Measurements from ENCODE around the gene TP53BP1.

TP53BP1 gene

DNA sequence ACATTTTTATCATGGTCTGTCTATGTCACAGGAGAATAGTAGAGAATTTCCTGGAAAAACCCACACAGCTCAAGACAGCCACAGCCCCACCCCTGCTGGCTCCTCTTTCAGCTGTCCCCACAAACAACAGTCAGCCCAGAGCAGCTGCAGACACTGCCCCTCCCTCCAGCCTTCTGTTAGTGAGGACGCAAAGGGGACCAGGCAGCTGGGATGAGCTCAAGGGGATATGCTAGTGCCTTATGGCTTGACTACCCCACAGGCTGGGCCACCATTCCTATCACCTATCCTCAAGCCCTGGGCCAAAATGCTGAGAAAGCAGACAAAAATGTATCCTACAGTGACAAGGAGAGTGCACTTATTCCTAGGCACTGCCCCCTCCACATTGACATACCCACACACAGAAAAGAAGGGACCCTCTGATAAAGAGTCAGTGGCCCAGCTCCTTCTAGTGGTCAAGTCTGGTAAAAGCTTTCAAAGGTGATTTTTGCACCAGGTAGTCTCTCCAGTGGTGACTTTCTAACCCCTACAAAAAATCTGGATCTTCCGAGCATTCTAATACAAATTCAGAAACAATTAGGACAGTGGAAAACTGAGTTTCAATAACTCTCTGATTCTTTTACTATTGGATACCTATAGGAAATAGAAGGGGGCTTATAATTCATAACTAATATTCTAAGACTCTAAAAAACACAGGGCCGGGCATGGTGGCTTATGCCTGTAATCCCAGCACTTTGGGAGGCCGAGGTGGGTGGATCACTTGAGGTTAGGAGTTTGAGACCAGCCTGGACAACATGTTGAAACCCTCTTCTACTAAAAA lies 21.5 kb upstream of the TP53BP1 start:
- H3K36me3 ChIP-seq (ENCODE audit: control insufficient read depth, low read length), result no peaks in the 10 kb centered on the region
- TF ChIP-seq, protein P1, sequence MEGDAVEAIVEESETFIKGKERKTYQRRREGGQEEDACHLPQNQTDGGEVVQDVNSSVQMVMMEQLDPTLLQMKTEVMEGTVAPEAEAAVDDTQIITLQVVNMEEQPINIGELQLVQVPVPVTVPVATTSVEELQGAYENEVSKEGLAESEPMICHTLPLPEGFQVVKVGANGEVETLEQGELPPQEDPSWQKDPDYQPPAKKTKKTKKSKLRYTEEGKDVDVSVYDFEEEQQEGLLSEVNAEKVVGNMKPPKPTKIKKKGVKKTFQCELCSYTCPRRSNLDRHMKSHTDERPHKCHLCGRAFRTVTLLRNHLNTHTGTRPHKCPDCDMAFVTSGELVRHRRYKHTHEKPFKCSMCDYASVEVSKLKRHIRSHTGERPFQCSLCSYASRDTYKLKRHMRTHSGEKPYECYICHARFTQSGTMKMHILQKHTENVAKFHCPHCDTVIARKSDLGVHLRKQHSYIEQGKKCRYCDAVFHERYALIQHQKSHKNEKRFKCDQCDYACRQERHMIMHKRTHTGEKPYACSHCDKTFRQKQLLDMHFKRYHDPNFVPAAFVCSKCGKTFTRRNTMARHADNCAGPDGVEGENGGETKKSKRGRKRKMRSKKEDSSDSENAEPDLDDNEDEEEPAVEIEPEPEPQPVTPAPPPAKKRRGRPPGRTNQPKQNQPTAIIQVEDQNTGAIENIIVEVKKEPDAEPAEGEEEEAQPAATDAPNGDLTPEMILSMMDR (IDR thresholded peaks at IDR 0.05; ENCODE audit: low read depth, low read length, poor library complexity, severe bottlenecking), result peak; percentile 73
- TF ChIP-seq EZH2phosphoT487 (IDR thresholded peaks at IDR 0.05; ENCODE audit: borderline replicate concordance, low read length), result no peak
- no peaks in the 10 kb centered on the region for H3F3A ChIP-seq (ENCODE audit: control insufficient read depth, insufficient read depth)
- H3K9me3 ChIP-seq (ENCODE audit: control insufficient read depth, insufficient read depth, low read length), result no peaks in the 10 kb centered on the region
- H3K27ac ChIP-seq (ENCODE audit: low read depth, low read length), result no peak overlapping the region
- no peak overlapping the region for H3K4me3 ChIP-seq (ENCODE audit: low read length)
- H3K27me3 ChIP-seq (ENCODE audit: control insufficient read depth, low read length), result peaks cover 36% of the 10 kb centered on the region
- no peaks in the 10 kb centered on the region for H3K9me2 ChIP-seq (replicated peaks; ENCODE audit: control insufficient read depth, low read length)
- H3K4me1 ChIP-seq (ENCODE audit: control insufficient read depth, low read length), result peaks cover 41% of the 10 kb centered on the region
- no peak overlapping the region for H3K4me2 ChIP-seq (ENCODE audit: low read length)
- peaks cover 5% of the 10 kb centered on the region; the same call in 1 of the 2 replicates for H4K20me1 ChIP-seq (ENCODE audit: control insufficient read depth, insufficient read depth, low read depth, low read length)
- no peaks in the 10 kb centered on the region for H3K79me2 ChIP-seq (ENCODE audit: control insufficient read depth, low read length)

DNA sequence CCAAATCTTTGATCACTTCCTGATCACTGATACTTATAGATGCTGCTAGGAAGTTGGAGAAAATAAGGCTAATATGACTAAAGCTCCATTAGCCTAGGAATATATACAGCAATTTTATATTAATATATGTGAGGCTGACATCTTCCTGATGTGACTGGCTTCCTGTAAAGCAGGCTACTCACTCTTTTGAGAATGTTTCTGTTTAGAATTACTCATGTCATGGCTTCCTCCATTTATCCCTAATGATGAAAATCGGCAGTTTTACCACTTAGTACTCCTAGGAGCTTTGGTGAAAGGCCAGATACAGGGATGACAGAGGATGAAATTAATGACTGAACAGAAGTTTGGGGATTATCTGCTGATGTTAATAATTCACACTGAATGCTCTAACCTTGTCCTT lies 20.6 kb upstream of the TP53BP1 start:
- H3K9me2 ChIP-seq (replicated peaks; ENCODE audit: control insufficient read depth, low read length), result no peaks in the 10 kb centered on the region
- H3F3A ChIP-seq (ENCODE audit: control insufficient read depth, insufficient read depth), result no peaks in the 10 kb centered on the region
- H3K4me1 ChIP-seq (ENCODE audit: control insufficient read depth, low read length), result peaks cover 35% of the 10 kb centered on the region
- H3K9me3 ChIP-seq (ENCODE audit: control insufficient read depth, insufficient read depth, low read length), result no peaks in the 10 kb centered on the region
- no peak overlapping the region for H3K27ac ChIP-seq (ENCODE audit: low read depth, low read length)
- H4K20me1 ChIP-seq (ENCODE audit: control insufficient read depth, insufficient read depth, low read depth, low read length), result peaks cover 5% of the 10 kb centered on the region; the same call in 1 of the 2 replicates
- H3K27me3 ChIP-seq (ENCODE audit: control insufficient read depth, low read length), result peaks cover 33% of the 10 kb centered on the region
- TF ChIP-seq EZH2phosphoT487 (IDR thresholded peaks at IDR 0.05; ENCODE audit: borderline replicate concordance, low read length), result no peak
- TF ChIP-seq, protein P1 (IDR thresholded peaks at IDR 0.05; ENCODE audit: low read depth, low read length, poor library complexity, severe bottlenecking), result no peak
- H3K36me3 ChIP-seq (ENCODE audit: control insufficient read depth, low read length), result no peaks in the 10 kb centered on the region
- H3K4me3 ChIP-seq (ENCODE audit: low read length), result no peak overlapping the region
- H3K79me2 ChIP-seq (ENCODE audit: control insufficient read depth, low read length), result no peaks in the 10 kb centered on the region
- H3K4me2 ChIP-seq (ENCODE audit: low read length), result no peak overlapping the region

DNA sequence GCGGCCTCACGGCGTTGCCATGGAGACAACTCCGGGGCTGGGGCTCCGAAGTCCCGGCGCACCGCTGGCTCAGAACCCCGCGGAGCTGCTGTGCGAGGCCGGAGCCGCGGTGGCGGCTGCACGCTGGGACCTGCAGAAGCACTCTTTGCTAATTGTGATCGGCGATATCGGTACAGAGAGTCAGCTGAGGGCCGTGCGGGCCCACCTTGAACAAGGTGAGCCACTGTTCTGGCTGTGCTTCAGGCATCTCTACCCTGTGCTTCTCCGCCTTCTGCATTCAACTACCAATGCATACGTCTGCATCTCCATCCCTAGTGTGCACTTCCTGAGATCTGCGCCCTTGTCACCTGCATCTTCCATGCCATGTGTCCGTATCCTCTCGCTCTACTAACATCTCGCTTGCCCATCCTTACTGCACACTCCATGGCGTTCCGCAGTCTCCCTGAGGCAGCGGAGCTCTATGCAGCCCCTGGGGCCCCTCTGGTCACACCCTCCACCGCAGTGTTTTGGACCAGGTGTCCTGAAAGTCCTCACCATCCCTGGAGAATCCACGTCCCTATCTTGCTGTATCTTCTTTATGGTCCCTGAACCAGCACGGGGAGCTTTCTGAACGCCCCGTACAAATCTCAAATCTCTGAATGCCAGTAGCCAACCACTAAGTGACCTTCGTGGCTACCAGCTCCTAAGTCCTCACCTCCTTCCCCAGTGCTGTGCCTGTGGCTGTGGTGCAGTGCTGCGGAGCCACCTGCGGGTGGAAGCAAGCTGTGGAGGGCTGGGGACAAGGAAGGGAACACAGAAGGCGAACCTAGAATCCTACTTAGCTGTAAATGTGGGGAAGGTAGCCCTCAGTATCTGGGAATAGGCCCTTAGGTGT lies 18.3 kb upstream of the TP53BP1 start:
- Histone ChIP-seq H4K20me1 (ENCODE audit: control insufficient read depth, insufficient read depth, low read depth, low read length) (peaks cover 5% of the 10 kb centered on the region; the same call in 1 of the 2 replicates), H3K9me3 (ENCODE audit: control insufficient read depth, insufficient read depth, low read length) (no peaks in the 10 kb centered on the region), H3K79me2 (ENCODE audit: control insufficient read depth, low read length) (no peaks in the 10 kb centered on the region), H3K4me2 (ENCODE audit: low read length) (peak overlapping the region; percentile 83), H3F3A (ENCODE audit: control insufficient read depth, insufficient read depth) (no peaks in the 10 kb centered on the region), H3K4me1 (ENCODE audit: control insufficient read depth, low read length) (peaks cover 19% of the 10 kb centered on the region), H3K4me3 (ENCODE audit: low read length) (peak overlapping the region; percentile 86), H3K27me3 (ENCODE audit: control insufficient read depth, low read length) (peaks cover 23% of the 10 kb centered on the region), H3K36me3 (ENCODE audit: control insufficient read depth, low read length) (no peaks in the 10 kb centered on the region), H3K9me2 (replicated peaks; ENCODE audit: control insufficient read depth, low read length) (no peaks in the 10 kb centered on the region), H3K27ac (ENCODE audit: low read depth, low read length) (no peak overlapping the region)
- TF ChIP-seq, protein P1 (IDR thresholded peaks at IDR 0.05; ENCODE audit: low read depth, low read length, poor library complexity, severe bottlenecking), result peak; percentile 32
- no peak for TF ChIP-seq EZH2phosphoT487 (IDR thresholded peaks at IDR 0.05; ENCODE audit: borderline replicate concordance, low read length)
